Measurements from ENCODE around the gene EID2.

Gene EID2

GRCh38 chr19:39539518-39540332, at the start of gene EID2:
TSS of gene EID2 (minus strand) at chr19:39540161. CDS start at chr19:39540079, 82 bp downstream.
- peak within 1 kb of the TSS; percentile 58 for H3K4me3 ChIP-seq (ENCODE audit: low read depth, low read length)
- TF ChIP-seq CTCF (IDR thresholded peaks at IDR 0.05; ENCODE audit: low read depth, low read length): peak; percentile 87
- peak; percentile 95 for DNase-seq (ENCODE audit: low read depth, low spot score)
- in situ Hi-C loops (cut with HindIII; ENCODE audit: low sequenced_read_pairs): no loop called here

DNA sequence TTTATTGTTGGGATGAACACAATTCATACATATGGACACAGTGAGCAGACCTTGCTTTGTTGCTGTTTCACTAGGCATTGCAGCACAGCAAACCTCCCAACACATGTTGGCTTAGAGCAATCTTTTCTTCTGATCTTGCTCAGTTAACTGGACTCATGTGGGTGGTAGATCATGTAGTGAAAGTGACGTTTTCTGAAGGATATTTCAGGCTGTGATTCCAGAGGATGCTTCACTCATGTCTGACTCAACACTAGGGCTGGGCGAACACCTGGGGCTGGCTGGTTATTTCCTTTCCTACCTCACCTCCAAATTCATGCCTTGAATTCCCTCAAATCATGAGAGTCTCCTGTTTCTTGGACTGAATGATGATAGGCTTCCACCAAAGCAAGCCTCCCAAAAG, 48.1 kb upstream of the EID2 start:
- no peak for DNase-seq (ENCODE audit: low read depth, low spot score)
- H3K4me3 ChIP-seq (ENCODE audit: low read depth, low read length): no peak overlapping the region
- in situ Hi-C loops (cut with HindIII; ENCODE audit: low sequenced_read_pairs): no loop called here
- no peak for TF ChIP-seq CTCF (IDR thresholded peaks at IDR 0.05; ENCODE audit: low read depth, low read length)

DNA sequence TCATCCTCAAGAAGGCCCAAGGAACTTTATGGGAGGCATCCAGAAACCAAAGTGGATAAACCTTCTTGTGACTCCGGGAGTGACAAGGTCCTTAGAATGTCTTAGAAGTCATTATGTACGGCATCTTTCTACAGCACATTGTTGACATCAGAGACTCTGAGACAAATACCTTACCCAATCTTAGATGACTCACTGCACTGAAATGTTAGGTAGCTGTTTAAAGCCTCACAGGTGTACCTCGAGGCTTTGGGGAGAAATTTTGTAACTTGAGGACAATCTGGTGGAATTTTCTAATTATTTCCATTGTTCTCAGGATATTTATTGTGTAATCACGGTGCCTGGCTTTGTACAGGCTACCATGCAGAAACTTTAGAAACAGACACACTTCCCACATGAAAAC, 47.5 kb upstream of the EID2 start:
- no peak for TF ChIP-seq CTCF (IDR thresholded peaks at IDR 0.05; ENCODE audit: low read depth, low read length)
- in situ Hi-C loops (cut with HindIII; ENCODE audit: low sequenced_read_pairs): no loop called here
- no peak overlapping the region for H3K4me3 ChIP-seq (ENCODE audit: low read depth, low read length)
- no peak for DNase-seq (ENCODE audit: low read depth, low spot score)

DNA sequence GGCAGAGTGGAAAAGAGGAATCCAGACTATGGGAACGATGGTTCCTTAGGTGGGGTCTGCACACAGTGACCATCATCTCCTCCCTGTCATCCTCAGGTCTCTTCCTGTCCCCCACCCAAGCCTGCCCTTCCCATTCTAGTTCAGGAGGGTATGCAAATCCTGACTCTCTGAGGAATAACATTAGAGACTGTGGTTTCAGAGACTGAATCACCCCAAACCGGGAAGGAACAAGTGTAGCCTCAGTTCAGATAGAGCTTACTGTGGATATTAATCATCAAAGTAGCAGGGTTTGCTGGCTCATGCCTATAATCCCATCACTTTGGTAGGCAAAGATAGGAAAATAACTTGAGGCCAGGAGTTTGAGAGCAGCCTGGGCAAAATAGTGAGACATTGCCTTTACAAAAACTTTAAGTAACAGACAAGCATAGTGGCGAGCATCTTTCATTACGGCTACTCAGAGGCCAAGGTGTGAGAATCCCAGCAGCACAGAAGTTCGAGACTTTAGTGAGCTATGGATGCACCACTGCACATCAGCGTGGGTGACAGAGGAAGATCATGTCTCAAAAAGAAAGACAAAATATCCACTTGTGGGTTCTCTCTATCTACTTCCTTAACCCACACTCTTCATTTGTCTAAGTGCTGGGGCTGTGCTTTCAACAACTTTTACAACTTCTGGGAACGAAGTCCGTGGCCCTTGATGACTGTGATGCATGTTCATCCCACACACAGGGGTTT, 43.1 kb upstream of the EID2 start:
- no peak for DNase-seq (ENCODE audit: low read depth, low spot score)
- in situ Hi-C loops (cut with HindIII; ENCODE audit: low sequenced_read_pairs): no loop called here
- TF ChIP-seq CTCF (IDR thresholded peaks at IDR 0.05; ENCODE audit: low read depth, low read length): no peak
- no peak overlapping the region for H3K4me3 ChIP-seq (ENCODE audit: low read depth, low read length)

GRCh38 chr19:39582442-39582841, 42.5 kb upstream of the EID2 start:
- TF ChIP-seq CTCF (IDR thresholded peaks at IDR 0.05; ENCODE audit: low read depth, low read length): no peak
- H3K4me3 ChIP-seq (ENCODE audit: low read depth, low read length): no peak overlapping the region
- DNase-seq (ENCODE audit: low read depth, low spot score): no peak
- in situ Hi-C loops (cut with HindIII; ENCODE audit: low sequenced_read_pairs): no loop called here

DNA sequence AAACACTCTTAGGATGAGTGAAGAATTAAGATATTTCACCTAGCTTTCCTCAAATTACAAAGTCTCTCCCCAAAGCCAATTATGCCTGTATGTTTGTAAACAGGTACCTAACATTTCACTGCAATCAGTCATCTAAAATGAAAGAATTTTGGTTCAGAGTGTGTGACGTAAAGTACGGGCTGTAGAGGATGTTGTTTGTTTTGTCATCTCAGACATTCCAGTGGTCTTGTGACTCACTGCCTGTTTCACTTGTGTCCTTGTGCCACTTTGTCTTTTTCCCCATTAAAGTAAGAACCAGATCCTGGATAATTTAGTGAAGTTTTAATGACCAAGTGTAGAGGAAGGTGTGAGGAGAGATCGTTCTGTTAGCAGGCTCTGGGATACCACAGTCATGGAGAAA, 28.6 kb upstream of the EID2 start:
- TF ChIP-seq CTCF (IDR thresholded peaks at IDR 0.05; ENCODE audit: low read depth, low read length): no peak
- in situ Hi-C loops (cut with HindIII; ENCODE audit: low sequenced_read_pairs): no loop called here
- H3K4me3 ChIP-seq (ENCODE audit: low read depth, low read length): no peak overlapping the region
- DNase-seq (ENCODE audit: low read depth, low spot score): no peak

Data from astrocyte of the spinal cord (primary cell).